ENCODE results near the gene HORMAD2.

HORMAD2 gene

DNA sequence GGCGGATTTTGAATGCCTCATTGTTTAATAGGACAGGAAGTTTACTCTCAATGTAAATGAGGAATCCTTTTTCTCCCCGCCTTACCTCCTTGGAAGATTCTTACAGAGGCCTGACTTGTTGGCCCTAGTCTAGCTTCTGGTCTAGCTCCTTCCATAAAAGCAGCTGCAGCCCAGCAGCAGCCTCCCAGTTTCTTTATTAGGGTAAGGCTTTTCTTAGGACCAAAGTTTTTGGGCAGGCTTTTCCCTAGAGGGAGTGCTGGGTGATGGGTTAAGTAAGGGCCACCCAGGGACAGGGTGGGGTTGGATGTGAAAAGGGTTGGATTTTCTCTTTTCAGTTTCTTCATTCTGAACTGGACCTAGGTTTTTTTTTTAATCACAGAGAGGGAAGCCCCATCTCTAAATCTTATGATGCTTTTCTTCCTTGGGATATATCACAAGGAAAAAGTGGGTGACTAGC lies 116.6 kb downstream of the HORMAD2 start:
- no peak for TF ChIP-seq ZBTB7A (IDR thresholded peaks at IDR 0.05; ENCODE audit: low read depth)
- no peak for TF ChIP-seq NFIC (IDR thresholded peaks at IDR 0.05)
- TF ChIP-seq, protein P1, sequence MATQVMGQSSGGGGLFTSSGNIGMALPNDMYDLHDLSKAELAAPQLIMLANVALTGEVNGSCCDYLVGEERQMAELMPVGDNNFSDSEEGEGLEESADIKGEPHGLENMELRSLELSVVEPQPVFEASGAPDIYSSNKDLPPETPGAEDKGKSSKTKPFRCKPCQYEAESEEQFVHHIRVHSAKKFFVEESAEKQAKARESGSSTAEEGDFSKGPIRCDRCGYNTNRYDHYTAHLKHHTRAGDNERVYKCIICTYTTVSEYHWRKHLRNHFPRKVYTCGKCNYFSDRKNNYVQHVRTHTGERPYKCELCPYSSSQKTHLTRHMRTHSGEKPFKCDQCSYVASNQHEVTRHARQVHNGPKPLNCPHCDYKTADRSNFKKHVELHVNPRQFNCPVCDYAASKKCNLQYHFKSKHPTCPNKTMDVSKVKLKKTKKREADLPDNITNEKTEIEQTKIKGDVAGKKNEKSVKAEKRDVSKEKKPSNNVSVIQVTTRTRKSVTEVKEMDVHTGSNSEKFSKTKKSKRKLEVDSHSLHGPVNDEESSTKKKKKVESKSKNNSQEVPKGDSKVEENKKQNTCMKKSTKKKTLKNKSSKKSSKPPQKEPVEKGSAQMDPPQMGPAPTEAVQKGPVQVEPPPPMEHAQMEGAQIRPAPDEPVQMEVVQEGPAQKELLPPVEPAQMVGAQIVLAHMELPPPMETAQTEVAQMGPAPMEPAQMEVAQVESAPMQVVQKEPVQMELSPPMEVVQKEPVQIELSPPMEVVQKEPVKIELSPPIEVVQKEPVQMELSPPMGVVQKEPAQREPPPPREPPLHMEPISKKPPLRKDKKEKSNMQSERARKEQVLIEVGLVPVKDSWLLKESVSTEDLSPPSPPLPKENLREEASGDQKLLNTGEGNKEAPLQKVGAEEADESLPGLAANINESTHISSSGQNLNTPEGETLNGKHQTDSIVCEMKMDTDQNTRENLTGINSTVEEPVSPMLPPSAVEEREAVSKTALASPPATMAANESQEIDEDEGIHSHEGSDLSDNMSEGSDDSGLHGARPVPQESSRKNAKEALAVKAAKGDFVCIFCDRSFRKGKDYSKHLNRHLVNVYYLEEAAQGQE (IDR thresholded peaks at IDR 0.05; ENCODE audit: low read depth): no peak
- no peak for TF ChIP-seq EGR1 (IDR thresholded peaks at IDR 0.05)
- no peak for TF ChIP-seq CREB1 (IDR thresholded peaks at IDR 0.05; ENCODE audit: low read depth)
- TF ChIP-seq RAD21 (IDR thresholded peaks at IDR 0.05; ENCODE audit: low read depth): no peak
- no peak for TF ChIP-seq TEAD4 (IDR thresholded peaks at IDR 0.05)
- no peak for TF ChIP-seq TAF1 (IDR thresholded peaks at IDR 0.05; ENCODE audit: low read depth)
- TF ChIP-seq YY1 (IDR thresholded peaks at IDR 0.05; ENCODE audit: low read depth): no peak
- TF ChIP-seq EP300 (IDR thresholded peaks at IDR 0.05; ENCODE audit: borderline replicate concordance): no peak

DNA sequence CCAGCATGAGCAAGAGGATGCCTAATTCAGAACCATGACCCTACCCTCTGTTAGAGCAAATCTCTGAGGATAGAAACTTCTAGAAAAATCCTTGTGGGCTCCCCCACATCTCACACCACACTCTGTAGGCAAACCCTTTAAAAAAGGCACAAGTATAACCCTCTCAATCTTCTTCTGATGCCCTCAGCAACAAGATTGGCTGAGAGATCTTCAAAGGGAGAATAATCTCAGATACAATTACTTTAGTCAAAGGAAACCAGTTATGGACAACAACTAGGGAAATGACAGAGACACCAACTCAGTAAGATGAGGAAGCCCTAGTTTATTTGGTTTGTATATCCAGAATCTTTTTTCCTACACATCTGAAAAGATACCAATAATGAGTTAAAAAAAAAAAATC lies 117.1 kb downstream of the HORMAD2 start:
- TF ChIP-seq RAD21 (IDR thresholded peaks at IDR 0.05; ENCODE audit: low read depth) (no peak), YY1 (IDR thresholded peaks at IDR 0.05; ENCODE audit: low read depth) (no peak), MAX (IDR thresholded peaks at IDR 0.05) (no peak), NFIC (IDR thresholded peaks at IDR 0.05) (no peak), USF1 (IDR thresholded peaks at IDR 0.05) (no peak), ZBTB7A (IDR thresholded peaks at IDR 0.05; ENCODE audit: low read depth) (no peak), TCF12 (IDR thresholded peaks at IDR 0.05; ENCODE audit: low read depth) (no peak), EP300 (IDR thresholded peaks at IDR 0.05; ENCODE audit: borderline replicate concordance) (no peak), TEAD4 (IDR thresholded peaks at IDR 0.05) (no peak), TAF1 (IDR thresholded peaks at IDR 0.05; ENCODE audit: low read depth) (no peak), EGR1 (IDR thresholded peaks at IDR 0.05) (no peak)
- TF ChIP-seq, protein P1 (IDR thresholded peaks at IDR 0.05; ENCODE audit: low read depth): no peak

- TF ChIP-seq EP300 (IDR thresholded peaks at IDR 0.05; ENCODE audit: borderline replicate concordance) (0 out of 2 replicates have a peak, but pooled peaks have one; percentile 23), TCF12 (IDR thresholded peaks at IDR 0.05; ENCODE audit: low read depth) (peak; percentile 23; the same call in 1 of the 2 replicates), CEBPB (IDR thresholded peaks at IDR 0.05) (peak; percentile 90), YY1 (IDR thresholded peaks at IDR 0.05; ENCODE audit: low read depth) (no peak), FOXM1 (IDR thresholded peaks at IDR 0.05; ENCODE audit: borderline replicate concordance, low read depth) (no peak)
- TF ChIP-seq, protein P1 (IDR thresholded peaks at IDR 0.05; ENCODE audit: low read depth): no peak
These were observed 118.0 kb downstream of the HORMAD2 start for GRCh38 chr22:30198152-30198825.

- TF ChIP-seq NFIC (IDR thresholded peaks at IDR 0.05): no peak
- no peak for TF ChIP-seq TCF12 (IDR thresholded peaks at IDR 0.05; ENCODE audit: low read depth)
- no peak for TF ChIP-seq EP300 (IDR thresholded peaks at IDR 0.05; ENCODE audit: borderline replicate concordance)
- TF ChIP-seq CREB1 (IDR thresholded peaks at IDR 0.05; ENCODE audit: low read depth): no peak
- TF ChIP-seq CEBPB (IDR thresholded peaks at IDR 0.05): no peak
- no peak for TF ChIP-seq ZBTB7A (IDR thresholded peaks at IDR 0.05; ENCODE audit: low read depth)
- TF ChIP-seq USF1 (IDR thresholded peaks at IDR 0.05): no peak
- no peak for TF ChIP-seq EGR1 (IDR thresholded peaks at IDR 0.05)
- no peak for TF ChIP-seq RAD21 (IDR thresholded peaks at IDR 0.05; ENCODE audit: low read depth)
- TF ChIP-seq, protein P1 (IDR thresholded peaks at IDR 0.05; ENCODE audit: low read depth): no peak
- no peak for TF ChIP-seq TAF1 (IDR thresholded peaks at IDR 0.05; ENCODE audit: low read depth)
- no peak for TF ChIP-seq MAX (IDR thresholded peaks at IDR 0.05)
- TF ChIP-seq YY1 (IDR thresholded peaks at IDR 0.05; ENCODE audit: low read depth): no peak
- no peak for TF ChIP-seq FOXM1 (IDR thresholded peaks at IDR 0.05; ENCODE audit: borderline replicate concordance, low read depth)
- no peak for TF ChIP-seq TEAD4 (IDR thresholded peaks at IDR 0.05)
These were observed 118.7 kb downstream of the HORMAD2 start for GRCh38 chr22:30198921-30199320.
